ENCODE data around the gene RALGAPA2. TPM values are rescaled to one million over a fixed set of nuclear protein-coding genes. Genes with fewer than 3 reads are reported as not detected.
A peak's percentile ranks its signal among the peaks of the same experiment; 100 is the strongest.

RALGAPA2 gene
- total and polyA plus RNA-seq, 7 donors, result 8.4 to 23.2 (median 18.5) TPM

DNA sequence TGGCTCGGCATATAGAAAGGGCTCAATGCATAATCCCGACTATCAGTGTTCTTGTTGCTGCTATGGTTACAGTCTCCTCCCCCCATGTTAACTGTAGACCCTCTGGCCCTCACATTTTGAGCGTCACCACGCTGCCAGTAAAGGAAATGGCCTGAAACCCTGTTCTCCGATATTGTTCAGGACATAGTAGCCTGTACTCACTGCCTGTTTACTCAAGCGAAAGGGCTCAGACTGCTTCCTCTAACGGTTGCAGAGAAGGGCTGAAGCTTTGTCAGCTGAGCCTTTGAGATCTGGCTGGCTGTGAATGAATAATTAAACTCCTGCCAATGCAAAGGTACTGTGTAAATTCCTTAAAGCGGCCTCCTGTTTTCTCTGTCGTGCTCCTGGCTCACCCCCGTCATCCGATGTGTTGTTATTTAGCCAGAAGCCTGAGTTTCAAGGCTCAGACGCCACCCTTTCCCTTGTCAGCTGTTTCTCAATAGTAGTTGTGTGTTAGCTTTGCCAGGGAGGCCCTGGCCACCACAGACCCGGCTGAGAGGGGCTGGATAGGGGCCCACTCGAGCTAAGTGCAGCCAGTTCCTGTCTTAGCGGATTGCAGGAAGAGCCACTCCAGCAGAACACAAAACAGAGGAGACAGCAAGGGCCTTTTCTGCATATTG, 31.2 kb upstream of the RALGAPA2 start:
- WGBS, 2 donors, result 6 to 16% methylated on average over 15 of the region's 15 CpGs
- peak; percentile 89 for DNase-seq
- H3K4me3 ChIP-seq, result no peak overlapping the region

DNA sequence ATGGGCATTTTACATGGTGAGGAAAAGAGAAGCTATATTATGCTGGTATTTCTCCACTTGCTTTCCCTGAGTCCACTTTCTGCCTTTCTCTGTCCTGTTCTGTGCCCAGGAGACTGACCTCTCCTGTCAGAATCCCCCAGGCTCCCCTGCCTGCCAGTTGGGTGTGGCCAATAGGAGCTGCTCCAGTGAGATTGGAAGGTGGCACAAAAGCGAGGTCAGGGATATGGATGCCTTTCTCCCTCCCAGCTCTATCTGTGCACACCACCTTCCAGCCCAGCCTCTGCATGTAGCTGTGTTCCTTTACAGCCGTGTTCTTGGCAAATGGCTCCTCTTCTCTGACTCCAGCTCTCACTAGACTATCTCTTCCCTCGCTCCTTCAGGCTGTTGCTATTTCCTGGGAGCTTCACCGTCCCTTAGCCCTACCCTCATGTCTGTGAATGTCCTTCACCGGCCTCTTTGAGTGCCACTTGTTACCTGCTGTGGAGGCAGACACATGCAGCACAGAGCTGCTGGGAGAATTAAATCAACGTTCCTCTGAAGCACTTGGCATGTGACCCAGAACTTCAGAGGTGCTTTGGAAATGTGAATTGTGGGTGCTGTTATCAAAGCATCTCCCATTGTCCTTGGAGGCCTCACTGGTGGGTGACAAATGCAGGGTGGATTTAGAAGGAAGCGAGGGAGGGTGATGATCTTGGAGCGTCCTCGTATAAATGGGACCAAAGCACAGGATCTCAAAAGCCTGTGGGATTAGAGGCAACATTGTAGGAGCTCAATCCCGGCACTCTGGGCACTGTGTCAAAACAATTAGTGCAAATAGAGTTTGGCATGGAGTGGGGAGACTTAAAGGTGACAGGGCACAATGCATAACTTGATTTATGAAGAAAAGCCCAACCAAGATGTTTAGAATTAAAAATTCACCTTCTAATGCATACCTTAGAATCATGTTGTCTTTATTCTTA, 28.9 kb upstream of the RALGAPA2 start:
- Histone ChIP-seq H3K27me3 (no peaks in the 10 kb centered on the region), H3K9me3 (no peaks in the 10 kb centered on the region), H3K36me3 (no peaks in the 10 kb centered on the region), H3K4me3 (no peak overlapping the region), H3K4me1 (peaks cover 0 to 16% (median 13%) of the 10 kb centered on the region in 4 donors), H3K27ac (no peak overlapping the region)
- TF ChIP-seq POLR2A (IDR thresholded peaks at IDR 0.05) (no peak), EP300 (IDR thresholded peaks at IDR 0.05) (no peak), POLR2AphosphoS5 (IDR thresholded peaks at IDR 0.05) (no peak)
- TF ChIP-seq, protein P1, sequence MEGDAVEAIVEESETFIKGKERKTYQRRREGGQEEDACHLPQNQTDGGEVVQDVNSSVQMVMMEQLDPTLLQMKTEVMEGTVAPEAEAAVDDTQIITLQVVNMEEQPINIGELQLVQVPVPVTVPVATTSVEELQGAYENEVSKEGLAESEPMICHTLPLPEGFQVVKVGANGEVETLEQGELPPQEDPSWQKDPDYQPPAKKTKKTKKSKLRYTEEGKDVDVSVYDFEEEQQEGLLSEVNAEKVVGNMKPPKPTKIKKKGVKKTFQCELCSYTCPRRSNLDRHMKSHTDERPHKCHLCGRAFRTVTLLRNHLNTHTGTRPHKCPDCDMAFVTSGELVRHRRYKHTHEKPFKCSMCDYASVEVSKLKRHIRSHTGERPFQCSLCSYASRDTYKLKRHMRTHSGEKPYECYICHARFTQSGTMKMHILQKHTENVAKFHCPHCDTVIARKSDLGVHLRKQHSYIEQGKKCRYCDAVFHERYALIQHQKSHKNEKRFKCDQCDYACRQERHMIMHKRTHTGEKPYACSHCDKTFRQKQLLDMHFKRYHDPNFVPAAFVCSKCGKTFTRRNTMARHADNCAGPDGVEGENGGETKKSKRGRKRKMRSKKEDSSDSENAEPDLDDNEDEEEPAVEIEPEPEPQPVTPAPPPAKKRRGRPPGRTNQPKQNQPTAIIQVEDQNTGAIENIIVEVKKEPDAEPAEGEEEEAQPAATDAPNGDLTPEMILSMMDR (IDR thresholded peaks at IDR 0.05), result no peak
- DNase-seq, result no peak
- WGBS, 2 donors, result 74 to 80% methylated on average over 10 of the region's 10 CpGs
- intact Hi-C loops (cut with DNase I), result no loop called here

More for the DNA sequence above, 31.2 kb upstream of the RALGAPA2 start:
- Histone ChIP-seq H3K36me3 (no peaks in the 10 kb centered on the region), H3K27ac (peak overlapping the region; percentile 52 to 76 (median 66)), H3K4me1 (peaks cover 0 to 16% (median 13%) of the 10 kb centered on the region in 4 donors), H3K27me3 (no peaks in the 10 kb centered on the region), H3K9me3 (peaks cover 0 to 6% (median 0%) of the 10 kb centered on the region in 4 donors)
- intact Hi-C loops (cut with DNase I), result no loop called here
- TF ChIP-seq POLR2A (IDR thresholded peaks at IDR 0.05), result no peak
- TF ChIP-seq EP300 (IDR thresholded peaks at IDR 0.05), result peak in 1 of 4 donors; percentile 34

DNA sequence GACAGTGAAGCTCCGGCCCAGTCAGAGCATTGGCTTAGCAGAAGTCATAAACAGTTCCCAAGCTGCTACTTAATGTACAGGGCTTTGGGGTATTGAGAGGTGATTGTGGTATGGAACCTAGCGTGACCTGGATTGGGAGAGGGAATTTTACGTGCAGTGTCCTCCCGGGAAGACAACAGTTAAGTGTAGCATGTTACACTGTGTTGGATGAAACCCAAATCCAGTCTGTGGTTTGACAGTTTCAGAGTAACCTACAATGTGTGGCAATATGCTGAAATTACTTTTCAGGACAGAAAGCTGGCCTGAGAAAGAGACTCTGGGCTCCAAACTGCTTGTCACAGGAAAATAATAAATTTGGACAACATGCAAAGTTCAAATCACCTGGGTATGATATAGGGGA, 28.1 kb upstream of the RALGAPA2 start:
- Histone ChIP-seq H3K9me3 (no peaks in the 10 kb centered on the region), H3K27ac (no peak overlapping the region), H3K4me1 (peaks cover 0 to 16% (median 13%) of the 10 kb centered on the region in 4 donors), H3K36me3 (no peaks in the 10 kb centered on the region), H3K27me3 (no peaks in the 10 kb centered on the region), H3K4me3 (no peak overlapping the region)
- no peak for DNase-seq
- TF ChIP-seq, protein P1 (IDR thresholded peaks at IDR 0.05), result no peak
- TF ChIP-seq POLR2A (IDR thresholded peaks at IDR 0.05) (no peak), POLR2AphosphoS5 (IDR thresholded peaks at IDR 0.05) (no peak), EP300 (IDR thresholded peaks at IDR 0.05) (no peak)
- intact Hi-C loops (cut with DNase I), result no loop called here
- WGBS, 2 donors, result 75 to 82% methylated on average over 4 of the region's 4 CpGs

DNA sequence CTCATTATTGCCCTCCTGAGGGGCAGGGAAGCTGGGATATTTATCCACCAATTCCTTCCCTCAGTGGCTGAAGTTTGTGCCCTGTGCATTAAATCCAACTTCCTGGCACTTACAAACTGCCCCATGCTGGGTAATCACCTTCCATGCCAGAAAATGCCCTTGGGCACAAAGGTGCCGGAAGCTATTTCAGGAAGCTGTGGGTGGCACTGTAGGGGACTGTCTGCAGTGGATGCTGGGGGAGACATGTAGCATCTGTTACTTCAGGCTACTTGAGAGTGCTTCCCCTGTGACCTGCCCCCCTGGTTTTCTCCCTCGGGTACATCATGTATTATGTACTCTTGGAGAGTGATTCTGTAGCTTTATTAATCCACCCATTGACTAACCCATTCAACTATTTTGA, 24.7 kb upstream of the RALGAPA2 start:
- no peak for DNase-seq
- Histone ChIP-seq H3K4me1 (no peaks in the 10 kb centered on the region), H3K27ac (no peak overlapping the region), H3K4me3 (no peak overlapping the region), H3K27me3 (no peaks in the 10 kb centered on the region), H3K9me3 (no peaks in the 10 kb centered on the region), H3K36me3 (no peaks in the 10 kb centered on the region)
- WGBS, 2 donors, result 41 to 74% methylated on average over 2 of the region's 2 CpGs
- intact Hi-C loops (cut with DNase I), result no loop called here
- TF ChIP-seq EP300 (IDR thresholded peaks at IDR 0.05) (no peak), POLR2AphosphoS5 (IDR thresholded peaks at IDR 0.05) (no peak), POLR2A (IDR thresholded peaks at IDR 0.05) (no peak)
- TF ChIP-seq, protein P1 (IDR thresholded peaks at IDR 0.05), result no peak

DNA sequence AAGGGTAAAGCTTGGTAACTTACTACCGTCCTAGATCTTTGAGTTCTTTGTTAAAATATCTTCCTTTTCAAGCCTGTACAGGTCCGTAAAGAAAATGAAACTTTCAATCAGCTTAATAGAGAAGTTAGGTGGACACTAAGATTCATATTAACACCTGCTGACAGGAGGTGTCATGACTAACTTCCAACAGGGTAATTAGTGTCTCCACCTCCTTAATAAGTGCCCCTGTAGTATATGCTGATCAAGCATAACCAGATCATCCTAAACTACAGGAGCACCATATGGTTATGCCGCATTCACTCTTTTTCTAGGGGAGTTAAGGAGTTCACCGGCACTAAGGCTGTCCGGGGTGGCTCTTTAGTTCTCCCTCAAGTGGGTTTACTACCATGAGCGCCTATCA, 23.9 kb upstream of the RALGAPA2 start:
- H3K4me1 ChIP-seq, result no peaks in the 10 kb centered on the region
- H3K27me3 ChIP-seq, result no peaks in the 10 kb centered on the region
- no peaks in the 10 kb centered on the region for H3K36me3 ChIP-seq
- no peak for DNase-seq
- H3K4me3 ChIP-seq, result no peak overlapping the region
- H3K27ac ChIP-seq, result no peak overlapping the region
- intact Hi-C loops (cut with DNase I), result no loop called here
- 93 to 95% methylated on average over 6 of the region's 6 CpGs for WGBS, 2 donors
- TF ChIP-seq EP300 (IDR thresholded peaks at IDR 0.05) (no peak), POLR2AphosphoS5 (IDR thresholded peaks at IDR 0.05) (no peak), POLR2A (IDR thresholded peaks at IDR 0.05) (no peak)
- TF ChIP-seq, protein P1 (IDR thresholded peaks at IDR 0.05), result no peak
- no peaks in the 10 kb centered on the region for H3K9me3 ChIP-seq
